Neuronal stem cell (in vitro differentiated cells): ENCODE results near the gene PPFIBP1. TPM values are rescaled to one million over a fixed set of nuclear protein-coding genes. Genes with fewer than 3 reads are reported as not detected.

Experiments used
- DNase-seq: peaks from one replicate; pipeline ENCODE4 v3.0.0-alpha.2; 2013; ENCODE audit warnings: low spot score
- H2AFZ ChIP-seq: one replicate; pipeline ENCODE4 v1.6.1; 2013; ENCODE audit warnings: mild to moderate bottlenecking, low read length, inconsistent platforms
- H2AK5ac ChIP-seq: 2 replicates; pipeline ENCODE4 v1.6.1; 2013; ENCODE audit warnings: low read depth, mild to moderate bottlenecking, inconsistent platforms, low read length, moderate library complexity, mixed read lengths
- H2BK120ac ChIP-seq: 2 replicates; pipeline ENCODE4 v1.6.1; 2013; ENCODE audit warnings: low read depth, mild to moderate bottlenecking, inconsistent platforms, low read length, moderate library complexity, mixed read lengths
- H2BK12ac ChIP-seq: one replicate; pipeline ENCODE4 v1.6.1; 2013; ENCODE audit warnings: low read length, inconsistent platforms
- H2BK15ac ChIP-seq: 2 replicates; pipeline ENCODE4 v1.6.1; 2013; ENCODE audit warnings: mild to moderate bottlenecking, low read length, inconsistent platforms, mixed read lengths
- H2BK5ac ChIP-seq: one replicate; pipeline ENCODE4 v1.6.1; 2013; ENCODE audit warnings: inconsistent platforms, mild to moderate bottlenecking, low read length, moderate library complexity
- H3K14ac ChIP-seq: one replicate; pipeline ENCODE4 v1.6.1; 2013; ENCODE audit warnings: low read length, inconsistent platforms
- H3K18ac ChIP-seq: 2 replicates; pipeline ENCODE4 v1.6.1; 2013; ENCODE audit warnings: low read length, inconsistent platforms
- H3K23ac ChIP-seq: 2 replicates; pipeline ENCODE4 v1.6.1; 2013; ENCODE audit warnings: low read depth, mild to moderate bottlenecking, mixed read lengths, low read length, inconsistent platforms; ENCODE audit not compliant: poor library complexity
- H3K27ac ChIP-seq: replicated peaks from 3 replicates; pipeline ENCODE4 v1.5.1; 2013; ENCODE audit warnings: low read length, inconsistent platforms
- H3K27me3 ChIP-seq, 3 experiments: 2 replicates each; pipeline ENCODE4 v1.6.1; 2013; ENCODE audit warnings: low read length in 3 of 3, mild to moderate bottlenecking in 2 of 3, inconsistent platforms in 1 of 3, low read depth in 1 of 3, mixed read lengths in 1 of 3, moderate library complexity in 1 of 3; ENCODE audit not compliant: control insufficient read depth in 3 of 3, insufficient read depth in 3 of 3
- H3K36me3 ChIP-seq, 2 donors: replicated peaks in 1 of 2; 2 replicates each; pipeline ENCODE4 v1.6.1; 2013; ENCODE audit warnings: low read length in 2 of 2; ENCODE audit not compliant: control insufficient read depth in 2 of 2, insufficient read depth in 2 of 2
- H3K4ac ChIP-seq: 2 replicates; pipeline ENCODE4 v1.6.1; 2013; ENCODE audit warnings: inconsistent platforms, mild to moderate bottlenecking, low read length, moderate library complexity
- H3K4me1 ChIP-seq, 2 donors: 1 replicate in 1 of 2; 2 replicates in 1 of 2; pipeline ENCODE4 v1.6.1; 2013; ENCODE audit warnings: low read length in 2 of 2, low read depth in 1 of 2; ENCODE audit not compliant: control insufficient read depth in 2 of 2, insufficient read depth in 1 of 2
- H3K4me2 ChIP-seq: one replicate; pipeline ENCODE4 v1.6.1; 2013; ENCODE audit warnings: mild to moderate bottlenecking, low read length, inconsistent platforms; ENCODE audit not compliant: insufficient read depth, poor library complexity, severe bottlenecking
- H3K4me3 ChIP-seq, 2 donors: 2 replicates each; pipeline ENCODE4 v1.5.1; 2013; ENCODE audit warnings: low read length in 2 of 2, mild to moderate bottlenecking in 2 of 2, inconsistent platforms in 1 of 2, moderate library complexity in 1 of 2
- H3K79me1 ChIP-seq: one replicate; pipeline ENCODE4 v1.6.1; 2013; ENCODE audit warnings: low read depth, mild to moderate bottlenecking, inconsistent platforms, low read length, moderate library complexity
- H3K9ac ChIP-seq: one replicate; pipeline ENCODE4 v1.6.1; 2013; ENCODE audit warnings: mild to moderate bottlenecking, low read depth, low read length, inconsistent platforms; ENCODE audit not compliant: poor library complexity
- H3K9me3 ChIP-seq, 2 donors: replicated peaks in 1 of 2; 2 replicates each; pipeline versions ENCODE3 to v1.6.1; 2013; ENCODE audit warnings: low read length in 2 of 2, mild to moderate bottlenecking in 2 of 2, inconsistent platforms in 1 of 2, low read depth in 1 of 2, mixed read lengths in 1 of 2, moderate library complexity in 1 of 2; ENCODE audit not compliant: control insufficient read depth in 2 of 2, insufficient read depth in 1 of 2
- H4K8ac ChIP-seq: one replicate; pipeline ENCODE4 v1.6.1; 2013; ENCODE audit warnings: low read depth, mild to moderate bottlenecking, inconsistent platforms, low read length, moderate library complexity
- H4K91ac ChIP-seq: one replicate; pipeline ENCODE4 v1.6.1; 2013; ENCODE audit warnings: low read length, low read depth, mild to moderate bottlenecking, inconsistent platforms; ENCODE audit not compliant: poor library complexity
- WGBS, 2 donors: extraction: QIAGEN DNeasy Blood & Tissue Kit; methylation state at CpG; one replicate each; pipeline ENCODE4 v1.1.7; 2013; ENCODE audit warnings: missing lambda C conversion rate in 2 of 2, mixed read lengths in 1 of 2; ENCODE audit not compliant: insufficient read length in 2 of 2, insufficient replicate concordance in 1 of 2; ENCODE audit errors: extremely low coverage in 2 of 2; 5-methylcytosine and 5-hydroxymethylcytosine counted together
- polyA plus RNA-seq, 2 experiments: library from polyadenylated mRNA; stranded (reverse); fragments of 200-250 nt; gene quantifications; one replicate each; pipeline ENCODE4 v1.2.3, GENCODE V29; 2013

The PPFIBP1 gene
- polyA plus RNA-seq (2013, experiment 1 of 2): 16.9 TPM
- 16.6 TPM for polyA plus RNA-seq (2013, experiment 2 of 2)

- peak; percentile 99 for DNase-seq
- no peaks in the 10 kb centered on the region for H3K79me1 ChIP-seq
- H3K27me3 ChIP-seq: no peaks in the 10 kb centered on the region
- no peaks in the 10 kb centered on the region for H3K36me3 ChIP-seq
- peak within 1 kb of the TSS; percentile 98 for H2AFZ ChIP-seq
- H3K14ac ChIP-seq: no peak within 1 kb of the TSS
- peak within 1 kb of the TSS; percentile 86 for H3K23ac ChIP-seq
- no CpG with 5 or more reads among the region's 41 CpGs for WGBS, 2 donors
- H3K9ac ChIP-seq: peak within 1 kb of the TSS; percentile 83
- no peaks in the 10 kb centered on the region for H3K9me3 ChIP-seq
- no peak within 1 kb of the TSS for H2BK120ac ChIP-seq
- peak within 1 kb of the TSS; percentile 75 for H3K4me2 ChIP-seq
- peaks cover 5 to 12% of the 10 kb centered on the region in 2 donors for H3K4me1 ChIP-seq
- no peak within 1 kb of the TSS for H2BK12ac ChIP-seq
- peak within 1 kb of the TSS; percentile 87 to 96 for H3K4me3 ChIP-seq
- peak within 1 kb of the TSS; percentile 88 for H2BK15ac ChIP-seq
- H2AK5ac ChIP-seq: no peak within 1 kb of the TSS
- H3K18ac ChIP-seq: peak within 1 kb of the TSS; percentile 94
- H2BK5ac ChIP-seq: peak within 1 kb of the TSS; percentile 83
- H4K91ac ChIP-seq: no peak within 1 kb of the TSS
- H3K4ac ChIP-seq: no peak within 1 kb of the TSS
- peak within 1 kb of the TSS; percentile 88 for H3K27ac ChIP-seq
- no peak within 1 kb of the TSS for H4K8ac ChIP-seq
These were observed at the start of gene PPFIBP1 for GRCh38 chr12:27523642-27524493. PPFIBP1 (plus strand) TSS chr12:27524206; CDS start chr12:27633397, 109,191 bp downstream.

GRCh38 chr12:27474344-27474743 is 49.7 kb upstream of the PPFIBP1 start:
- Histone ChIP-seq H3K4ac (no peak overlapping the region), H3K79me1 (no peaks in the 10 kb centered on the region), H3K27me3 (no peaks in the 10 kb centered on the region), H3K4me1 (no peaks in the 10 kb centered on the region), H2AFZ (no peak overlapping the region), H3K4me3 (no peak overlapping the region), H3K23ac (no peak overlapping the region), H2BK120ac (no peak overlapping the region), H3K9ac (no peak overlapping the region), H3K36me3 (no peaks in the 10 kb centered on the region), H2AK5ac (no peak overlapping the region), H3K9me3 (peaks cover 14 to 20% of the 10 kb centered on the region in 2 donors), H2BK12ac (no peak overlapping the region), H3K14ac (no peak overlapping the region), H3K27ac (no peak overlapping the region), H4K8ac (no peak overlapping the region), H4K91ac (no peak overlapping the region), H2BK15ac (no peak overlapping the region), H3K18ac (no peak overlapping the region), H2BK5ac (no peak overlapping the region), H3K4me2 (no peak overlapping the region)
- WGBS, 2 donors: no CpG with 5 or more reads among the region's 3 CpGs
- DNase-seq: no peak

- H3K79me1 ChIP-seq: no peaks in the 10 kb centered on the region
- H3K9me3 ChIP-seq: peaks cover 14 to 21% of the 10 kb centered on the region in 2 donors
- no peaks in the 10 kb centered on the region for H3K27me3 ChIP-seq
- H2AK5ac ChIP-seq: no peak overlapping the region
- no peak overlapping the region for H2BK120ac ChIP-seq
- H2BK5ac ChIP-seq: no peak overlapping the region
- H3K27ac ChIP-seq: no peak overlapping the region
- no peak overlapping the region for H4K8ac ChIP-seq
- H2BK15ac ChIP-seq: no peak overlapping the region
- no peak overlapping the region for H3K23ac ChIP-seq
- no peak overlapping the region for H3K4ac ChIP-seq
- no peak overlapping the region for H3K4me2 ChIP-seq
- no peak for DNase-seq
- H3K9ac ChIP-seq: no peak overlapping the region
- H3K14ac ChIP-seq: no peak overlapping the region
- H3K18ac ChIP-seq: no peak overlapping the region
- no peak overlapping the region for H4K91ac ChIP-seq
- no peak overlapping the region for H3K4me3 ChIP-seq
- H3K36me3 ChIP-seq: no peaks in the 10 kb centered on the region
- H3K4me1 ChIP-seq: no peaks in the 10 kb centered on the region
- no peak overlapping the region for H2AFZ ChIP-seq
- H2BK12ac ChIP-seq: no peak overlapping the region
These were observed 47.0 kb upstream of the PPFIBP1 start for GRCh38 chr12:27477049-27477448.

GRCh38 chr12:27478949-27479348 is 45.1 kb upstream of the PPFIBP1 start:
- no peak overlapping the region for H2AFZ ChIP-seq
- H3K27me3 ChIP-seq: no peaks in the 10 kb centered on the region
- H2BK120ac ChIP-seq: no peak overlapping the region
- no peaks in the 10 kb centered on the region for H3K4me1 ChIP-seq
- no peak overlapping the region for H3K9ac ChIP-seq
- no peak overlapping the region for H3K18ac ChIP-seq
- H3K14ac ChIP-seq: peak overlapping the region; percentile 44
- no peaks in the 10 kb centered on the region for H3K79me1 ChIP-seq
- peak overlapping the region; percentile 37 for H2AK5ac ChIP-seq
- H3K4ac ChIP-seq: no peak overlapping the region
- no peak overlapping the region for H3K27ac ChIP-seq
- H2BK5ac ChIP-seq: no peak overlapping the region
- no peak for DNase-seq
- peaks cover 14 to 21% of the 10 kb centered on the region in 2 donors for H3K9me3 ChIP-seq
- no peak overlapping the region for H3K4me2 ChIP-seq
- no peak overlapping the region for H2BK15ac ChIP-seq
- H3K4me3 ChIP-seq: no peak overlapping the region
- no peak overlapping the region for H2BK12ac ChIP-seq
- no peak overlapping the region for H4K91ac ChIP-seq
- no peak overlapping the region for H3K23ac ChIP-seq
- no peaks in the 10 kb centered on the region for H3K36me3 ChIP-seq
- H4K8ac ChIP-seq: no peak overlapping the region
